Body of pancreas (tissue), 4 donors: Measurements from ENCODE around the gene SH3BP1. TPM values are rescaled to one million over a fixed set of nuclear protein-coding genes. Genes with fewer than 3 reads are reported as not detected.

Experiments used
- ATAC-seq: fragments of 150-250 bp; one replicate; pipeline ENCODE4 v1.9.1; 2016
- DNase-seq, 4 donors: peaks; one replicate each; pipeline ENCODE4 v3.0.0-alpha.2; 2019
- H3K27ac ChIP-seq, 4 donors: fragments of 200-600 bp; sonication (generic); 1 replicate in 3 of 4; 2 replicates in 1 of 4; pipeline versions ENCODE4 v1.5.1 to v1.6.1; 2016 to 2019; ENCODE audit warnings: mild to moderate bottlenecking in 1 of 4, mixed read lengths in 1 of 4, moderate library complexity in 1 of 4
- H3K27me3 ChIP-seq, 2 donors: fragments of 200-600 bp; sonication (generic); one replicate each; pipeline ENCODE4 v1.6.0; 2016; ENCODE audit warnings: mild to moderate bottlenecking in 1 of 2
- H3K36me3 ChIP-seq, 2 donors: fragments of 200-600 bp; sonication (generic); replicated peaks in 1 of 2; 2 replicates each; pipeline ENCODE4 v1.5.1; 2016; ENCODE audit warnings: low read depth in 2 of 2; ENCODE audit not compliant: insufficient read depth in 1 of 2
- H3K4me1 ChIP-seq: fragments of 200-600 bp; sonication (generic); one replicate; pipeline ENCODE4 v1.6.0; 2016
- H3K4me3 ChIP-seq, 2 donors: fragments of 200-600 bp; sonication (generic); 1 replicate in 1 of 2; 2 replicates in 1 of 2; pipeline ENCODE4 v1.5.1; 2016 to 2019
- H3K9me3 ChIP-seq, 3 donors: fragments of 200-600 bp; sonication (generic); 1 replicate in 2 of 3; 2 replicates in 1 of 3; pipeline ENCODE4 v1.5.1; 2016
- POLR2A ChIP-seq, 3 donors: fragments of 450-650 bp; IDR thresholded peaks; one replicate each; pipeline ENCODE4 v1.6.1; 2016; ENCODE audit warnings: antibody characterized with exemption in 3 of 3, mild to moderate bottlenecking in 2 of 3
- WGBS, 2 donors: methylation state at CpG; one replicate each; pipeline ENCODE4 v1.1.5; 2017; 5-methylcytosine and 5-hydroxymethylcytosine counted together
- intact Hi-C: fragments of 100-400 bp; cut with DNase I; formaldehyde crosslinking; loops from one replicate; pipeline ENCODE4 v1.15.1; 2023
- total RNA-seq, 2 donors: library from RNA; depleted of rRNA; stranded (reverse); fragments of >200 nt; gene quantifications; one replicate each; pipeline ENCODE4 v1.1.0, GENCODE V29; 2016
- TF ChIP-seq, protein P1 (sequence below), 7 experiments: fragments of 450-650 bp in 4 of 7; fragments of 200-600 bp in 3 of 7; sonication (generic) in 3 of 7; IDR thresholded peaks; one replicate each; pipeline ENCODE4 v1.5.1; 2016 to 2019; ENCODE audit warnings: antibody characterized with exemption in 7 of 7

Gene SH3BP1
- total RNA-seq, 2 donors from 2014 or later: 2.0 to 40.0 TPM

DNA sequence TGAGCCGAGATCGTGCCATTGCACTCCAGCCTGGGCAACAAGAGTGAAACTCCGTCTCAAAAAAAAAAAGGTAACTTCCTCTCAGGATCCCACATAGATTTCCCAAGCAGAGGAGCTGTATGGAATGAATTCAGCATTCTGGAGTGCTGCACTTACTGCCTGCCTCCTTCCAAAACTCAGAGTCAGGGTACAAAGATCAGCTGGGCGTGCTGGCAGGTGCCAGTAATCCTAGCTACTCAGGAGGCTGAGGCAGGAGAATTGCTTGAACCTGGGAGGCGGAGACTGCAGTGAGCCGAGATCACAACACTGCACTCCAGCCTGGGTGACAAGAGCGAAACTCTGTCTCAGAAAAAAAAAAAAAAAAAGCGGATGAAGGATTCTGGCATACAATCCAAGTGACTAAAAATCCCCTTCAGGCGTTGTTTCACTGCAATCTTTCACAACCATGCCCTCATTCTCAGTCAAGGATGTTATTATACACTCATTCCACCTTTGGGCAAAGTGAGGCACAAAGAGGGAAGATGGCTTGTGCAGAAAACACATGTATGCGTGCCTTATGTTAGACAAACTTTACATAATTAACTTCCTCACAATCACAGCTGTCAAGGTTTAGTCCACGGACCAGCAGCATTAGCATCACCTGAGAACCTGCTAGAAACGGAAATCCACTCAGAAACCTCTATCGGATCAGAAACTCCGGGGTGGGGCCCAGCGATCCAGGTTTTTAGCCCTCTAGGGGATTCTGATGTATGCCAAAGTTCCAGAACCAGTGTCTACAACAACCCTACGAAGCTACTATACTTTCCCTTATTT is 45.5 kb downstream of the SH3BP1 start:
- no peak for ATAC-seq
- TF ChIP-seq, protein P1, sequence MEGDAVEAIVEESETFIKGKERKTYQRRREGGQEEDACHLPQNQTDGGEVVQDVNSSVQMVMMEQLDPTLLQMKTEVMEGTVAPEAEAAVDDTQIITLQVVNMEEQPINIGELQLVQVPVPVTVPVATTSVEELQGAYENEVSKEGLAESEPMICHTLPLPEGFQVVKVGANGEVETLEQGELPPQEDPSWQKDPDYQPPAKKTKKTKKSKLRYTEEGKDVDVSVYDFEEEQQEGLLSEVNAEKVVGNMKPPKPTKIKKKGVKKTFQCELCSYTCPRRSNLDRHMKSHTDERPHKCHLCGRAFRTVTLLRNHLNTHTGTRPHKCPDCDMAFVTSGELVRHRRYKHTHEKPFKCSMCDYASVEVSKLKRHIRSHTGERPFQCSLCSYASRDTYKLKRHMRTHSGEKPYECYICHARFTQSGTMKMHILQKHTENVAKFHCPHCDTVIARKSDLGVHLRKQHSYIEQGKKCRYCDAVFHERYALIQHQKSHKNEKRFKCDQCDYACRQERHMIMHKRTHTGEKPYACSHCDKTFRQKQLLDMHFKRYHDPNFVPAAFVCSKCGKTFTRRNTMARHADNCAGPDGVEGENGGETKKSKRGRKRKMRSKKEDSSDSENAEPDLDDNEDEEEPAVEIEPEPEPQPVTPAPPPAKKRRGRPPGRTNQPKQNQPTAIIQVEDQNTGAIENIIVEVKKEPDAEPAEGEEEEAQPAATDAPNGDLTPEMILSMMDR (IDR thresholded peaks at IDR 0.05): no peak
- TF ChIP-seq POLR2A (IDR thresholded peaks at IDR 0.05): no peak
- WGBS, 2 donors: 60 to 72% methylated on average over 16 of the region's 16 CpGs
- H3K27ac ChIP-seq: no peak overlapping the region
- no peaks in the 10 kb centered on the region for H3K27me3 ChIP-seq
- H3K4me3 ChIP-seq: no peak overlapping the region
- H3K9me3 ChIP-seq: no peaks in the 10 kb centered on the region
- H3K36me3 ChIP-seq: peaks cover 0 to 3% of the 10 kb centered on the region in 2 donors
- peaks cover 20% of the 10 kb centered on the region for H3K4me1 ChIP-seq
- no peak for DNase-seq
- intact Hi-C loops: loop anchor here (5.0 kb wide), 1 partner anchor 38 kb away; no protein-coding TSS in a partner anchor

DNA sequence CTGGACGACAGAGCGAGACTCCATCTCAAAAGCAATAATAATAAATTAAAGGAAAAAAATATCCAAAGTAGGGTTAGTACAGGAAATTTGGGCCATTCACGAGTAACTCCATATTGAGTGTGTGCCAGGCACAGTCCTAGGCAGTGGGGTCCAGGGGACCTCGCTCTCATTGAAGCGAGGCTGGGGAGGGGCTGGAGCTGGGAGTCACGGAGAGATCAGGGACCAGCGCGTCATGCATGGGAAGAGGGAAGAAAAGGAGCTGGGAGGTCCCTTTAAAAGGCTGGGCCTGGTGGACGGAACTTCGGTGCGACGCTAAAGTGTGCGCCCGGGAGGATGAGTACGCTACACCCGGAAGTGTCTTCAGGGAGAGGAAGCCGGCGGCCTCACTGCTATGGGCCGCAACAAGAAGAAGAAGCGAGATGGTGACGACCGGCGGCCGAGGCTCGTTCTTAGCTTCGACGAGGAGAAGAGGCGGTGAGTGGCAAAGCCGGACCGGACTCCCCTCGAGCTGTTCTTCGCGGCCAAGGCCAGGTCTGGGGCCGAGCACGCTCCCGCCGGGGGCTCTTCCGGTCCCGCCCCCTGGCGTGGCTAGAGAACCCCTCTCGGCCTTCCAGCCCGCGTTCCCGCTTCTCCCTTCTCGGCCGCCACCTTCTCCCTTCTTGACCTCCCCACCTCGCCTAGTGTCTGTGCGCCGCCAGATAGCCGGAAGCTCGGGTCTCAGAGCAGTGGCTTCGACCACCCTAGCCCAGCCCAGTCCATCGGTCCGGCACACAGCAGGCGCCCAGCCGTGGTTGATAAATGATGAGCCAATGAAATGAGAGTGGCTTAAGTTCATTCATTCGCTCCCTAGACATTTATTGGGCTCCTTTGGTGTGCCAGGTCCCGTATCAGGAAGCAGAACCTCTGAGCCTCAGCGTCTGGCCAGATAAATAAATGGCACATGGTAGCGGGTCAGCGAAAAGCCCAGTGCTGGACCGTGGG is 46.8 kb downstream of the SH3BP1 start, which contains the start of gene NOL12:
Gene NOL12 (plus strand): TSS at position 342 of the 981 bp plus-strand sequence. CDS start 50 bp downstream, at position 392.
- DNase-seq: peak; percentile 84 to 89 (median 87)

DNA sequence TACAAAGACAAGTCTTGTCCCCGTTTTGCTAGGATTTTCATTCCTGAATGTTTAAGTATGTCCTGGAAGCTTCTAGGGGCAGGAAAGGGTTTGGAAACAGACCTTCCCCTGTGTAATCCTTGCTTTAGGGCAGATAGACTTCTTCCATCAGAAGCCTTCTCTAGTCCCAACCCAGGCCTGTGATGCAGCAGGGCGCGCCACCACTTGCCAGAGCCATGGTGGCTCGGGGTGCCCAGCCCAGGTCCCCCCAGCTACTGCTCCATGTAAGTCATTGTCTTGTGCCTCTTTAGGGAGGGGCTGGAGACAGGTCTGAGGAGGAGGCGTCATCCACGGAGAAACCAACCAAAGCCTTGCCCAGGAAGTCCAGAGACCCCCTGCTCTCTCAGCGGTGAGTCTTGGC is 50.9 kb downstream of the SH3BP1 start:
- 91 to 93% methylated on average over 3 to 7 of the region's 7 CpGs for WGBS, 2 donors
- DNase-seq (no peak), ATAC-seq (no peak)
- Histone ChIP-seq H3K4me1 (peaks cover 11% of the 10 kb centered on the region), H3K4me3 (no peak overlapping the region), H3K27me3 (no peaks in the 10 kb centered on the region), H3K27ac (no peak overlapping the region), H3K9me3 (no peaks in the 10 kb centered on the region), H3K36me3 (peaks cover 5 to 19% of the 10 kb centered on the region in 2 donors)
- intact Hi-C loops: loop anchor here (10.0 kb wide), 1 partner anchor 156 kb away; no protein-coding TSS in a partner anchor
- TF ChIP-seq, protein P1 (IDR thresholded peaks at IDR 0.05): no peak

More for the DNA sequence above, 46.8 kb downstream of the SH3BP1 start, which contains the start of gene NOL12:
- peak; percentile 87 for ATAC-seq
- TF ChIP-seq, protein P1 (IDR thresholded peaks at IDR 0.05): peak in 3 of 7 experiments; percentile 5 to 11 (median 5)
- TF ChIP-seq POLR2A (IDR thresholded peaks at IDR 0.05): peak in 2 of 3 donors; percentile 62 to 73
- Histone ChIP-seq H3K27me3 (no peaks in the 10 kb centered on the region), H3K9me3 (no peaks in the 10 kb centered on the region), H3K36me3 (peaks cover 3 to 12% of the 10 kb centered on the region in 2 donors), H3K4me1 (peaks cover 17% of the 10 kb centered on the region), H3K27ac (peak within 1 kb of the TSS; percentile 63 to 89 (median 70)), H3K4me3 (peak within 1 kb of the TSS; percentile 29 to 100)
- 2 to 3% methylated on average over 36 to 60 of the region's 62 CpGs for WGBS, 2 donors
- intact Hi-C loops: no loop called here

DNA sequence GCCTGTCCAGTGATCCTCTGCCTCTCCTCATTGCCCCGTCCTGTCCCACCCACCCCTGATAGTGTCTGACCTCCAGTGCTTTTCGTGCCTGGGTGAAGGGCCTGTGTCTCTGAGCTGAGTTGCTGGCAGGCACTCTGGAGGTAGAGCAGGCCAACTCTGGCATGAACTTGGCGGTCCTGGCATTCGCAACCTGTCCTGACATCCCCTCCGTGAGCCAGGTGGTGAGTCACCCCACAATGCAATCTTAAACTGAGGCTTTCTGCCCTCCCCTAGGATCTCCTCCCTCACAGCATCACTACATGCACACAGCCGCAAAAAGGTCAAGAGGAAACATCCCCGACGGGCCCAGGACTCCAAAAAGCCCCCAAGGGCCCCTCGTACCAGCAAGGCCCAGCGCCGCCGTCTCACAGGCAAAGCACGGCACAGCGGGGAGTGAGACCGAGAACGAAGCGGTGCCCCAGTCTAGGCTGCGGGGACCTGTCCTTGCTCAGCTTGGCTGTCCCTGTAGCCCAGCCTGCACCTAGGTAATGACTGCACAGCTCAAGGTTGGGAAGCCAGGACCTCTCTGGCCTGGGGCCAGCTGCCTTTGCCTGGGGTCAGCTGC is 51.5 kb downstream of the SH3BP1 start:
- no peak for DNase-seq
- H3K36me3 ChIP-seq: peaks cover 5 to 19% of the 10 kb centered on the region in 2 donors

More for the DNA sequence above, 51.5 kb downstream of the SH3BP1 start:
- H3K4me1 ChIP-seq: peaks cover 11% of the 10 kb centered on the region
- TF ChIP-seq POLR2A (IDR thresholded peaks at IDR 0.05): no peak
- TF ChIP-seq, protein P1 (IDR thresholded peaks at IDR 0.05): no peak
- H3K9me3 ChIP-seq: no peaks in the 10 kb centered on the region
- intact Hi-C loops: loop anchor here (10.0 kb wide), 1 partner anchor 156 kb away; no protein-coding TSS in a partner anchor
- ATAC-seq: no peak
- no peak overlapping the region for H3K27ac ChIP-seq
- WGBS, 2 donors: 94 to 97% methylated on average over 12 to 16 of the region's 18 CpGs
- no peak overlapping the region for H3K4me3 ChIP-seq
- H3K27me3 ChIP-seq: no peaks in the 10 kb centered on the region
